ENCODE results near the gene CD300A.

Gene CD300A

GRCh38 chr17:74460241-74460640 is 6.2 kb upstream of the CD300A start:
- Histone ChIP-seq H3K9ac (no peak overlapping the region), H4K20me1 (peaks cover 11% of the 10 kb centered on the region; the same call in 1 of the 2 replicates), H3K27me3 (peaks cover 33% of the 10 kb centered on the region), H3K9me3 (no peaks in the 10 kb centered on the region), H3K4me1 (peaks cover 38% of the 10 kb centered on the region), H3K27ac (no peak overlapping the region), H3K4me2 (no peak overlapping the region), H3K4me3 (no peak overlapping the region), H3K36me3 (no peaks in the 10 kb centered on the region)
- no peak for TF ChIP-seq Cebpa-rat (IDR thresholded peaks at IDR 0.05)

DNA sequence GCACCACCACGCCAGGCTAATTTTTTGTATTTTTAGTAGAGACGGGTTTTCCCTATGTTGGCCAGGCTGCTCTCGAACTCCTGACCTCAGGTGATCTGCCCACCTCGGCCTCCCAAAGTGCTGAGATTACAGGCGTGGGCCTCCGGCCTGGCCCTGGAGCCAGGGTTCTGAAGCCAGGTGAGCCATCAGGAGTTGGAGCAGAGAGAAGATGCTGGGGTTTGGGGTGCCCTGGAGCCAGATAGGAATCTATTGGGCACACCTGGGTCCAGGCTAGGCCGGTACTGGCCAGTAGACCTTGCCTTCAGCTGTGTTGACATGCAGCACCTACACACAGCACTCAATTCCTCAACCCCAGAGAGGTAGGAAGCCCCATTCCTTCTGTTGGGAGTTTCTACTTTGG is 5.4 kb upstream of the CD300A start:
- Histone ChIP-seq H3K4me3 (no peak overlapping the region), H3K9me3 (no peaks in the 10 kb centered on the region), H3K27me3 (peaks cover 35% of the 10 kb centered on the region), H3K27ac (no peak overlapping the region), H3K4me2 (no peak overlapping the region), H3K9ac (no peak overlapping the region), H4K20me1 (peaks cover 11% of the 10 kb centered on the region; the same call in 1 of the 2 replicates), H3K36me3 (no peaks in the 10 kb centered on the region), H3K4me1 (peaks cover 43% of the 10 kb centered on the region)
- TF ChIP-seq Cebpa-rat (IDR thresholded peaks at IDR 0.05), result no peak

DNA sequence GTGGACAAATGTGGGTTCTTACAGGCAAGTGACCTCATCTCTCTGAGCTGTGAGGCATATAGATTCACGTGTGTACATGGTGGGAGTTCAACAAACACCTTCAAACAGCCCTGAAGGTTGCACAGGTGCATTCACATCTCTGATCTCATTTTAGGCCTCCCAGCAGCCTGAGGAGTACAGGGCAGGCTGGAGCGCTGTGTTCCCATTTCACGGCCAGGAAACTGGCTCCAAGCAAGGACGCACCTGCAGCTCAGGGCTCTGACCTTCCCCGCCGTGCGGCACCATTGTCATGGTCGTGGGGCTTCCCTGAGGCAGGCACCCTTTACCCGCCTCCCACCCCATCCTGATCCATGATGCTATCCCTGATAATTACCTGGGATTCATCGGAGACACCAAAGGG is 4.8 kb upstream of the CD300A start:
- peaks cover 35% of the 10 kb centered on the region for H3K27me3 ChIP-seq
- H3K4me3 ChIP-seq, result no peak overlapping the region
- no peaks in the 10 kb centered on the region for H3K36me3 ChIP-seq
- H3K9ac ChIP-seq, result no peak overlapping the region
- peaks cover 49% of the 10 kb centered on the region for H3K4me1 ChIP-seq
- H3K4me2 ChIP-seq, result no peak overlapping the region
- no peaks in the 10 kb centered on the region for H3K9me3 ChIP-seq
- H3K27ac ChIP-seq, result no peak overlapping the region
- no peak for TF ChIP-seq Cebpa-rat (IDR thresholded peaks at IDR 0.05)
- H4K20me1 ChIP-seq, result peaks cover 11% of the 10 kb centered on the region; the same call in 1 of the 2 replicates

- Histone ChIP-seq H3K4me2 (no peak overlapping the region), H3K9me3 (no peaks in the 10 kb centered on the region), H3K27ac (no peak overlapping the region), H3K4me3 (no peak overlapping the region), H3K27me3 (peaks cover 40% of the 10 kb centered on the region), H3K9ac (no peak overlapping the region), H4K20me1 (peaks cover 11% of the 10 kb centered on the region; the same call in 1 of the 2 replicates), H3K36me3 (no peaks in the 10 kb centered on the region), H3K4me1 (peaks cover 53% of the 10 kb centered on the region)
- TF ChIP-seq Cebpa-rat (IDR thresholded peaks at IDR 0.05), result no peak
These were observed 1.6 kb upstream of the CD300A start for GRCh38 chr17:74464730-74465377.

GRCh38 chr17:74465378-74466110 is 890 bp upstream of the CD300A start:
- Histone ChIP-seq H3K4me1 (peaks cover 53% of the 10 kb centered on the region), H3K9ac (no peak overlapping the region), H4K20me1 (peaks cover 11% of the 10 kb centered on the region; the same call in 1 of the 2 replicates), H3K4me2 (peak overlapping the region; percentile 85), H3K27ac (no peak overlapping the region), H3K4me3 (no peak overlapping the region; the same call in 1 of the 2 replicates), H3K9me3 (no peaks in the 10 kb centered on the region), H3K27me3 (peaks cover 40% of the 10 kb centered on the region), H3K36me3 (no peaks in the 10 kb centered on the region)
- TF ChIP-seq Cebpa-rat (IDR thresholded peaks at IDR 0.05), result no peak

GRCh38 chr17:74466828-74467184 is 372 bp downstream of the CD300A start:
- Histone ChIP-seq H3K9ac (no peak overlapping the region), H3K4me2 (peak overlapping the region; percentile 85), H3K9me3 (no peaks in the 10 kb centered on the region), H3K4me3 (peak overlapping the region; percentile 48), H3K27ac (no peak overlapping the region), H4K20me1 (peaks cover 11% of the 10 kb centered on the region; the same call in 1 of the 2 replicates), H3K27me3 (peaks cover 40% of the 10 kb centered on the region), H3K4me1 (peaks cover 51% of the 10 kb centered on the region), H3K36me3 (no peaks in the 10 kb centered on the region)
- TF ChIP-seq Cebpa-rat (IDR thresholded peaks at IDR 0.05), result no peak

GRCh38 chr17:74467221-74467951 is 952 bp downstream of the CD300A start:
- no peak for TF ChIP-seq Cebpa-rat (IDR thresholded peaks at IDR 0.05)
- H3K27ac ChIP-seq, result no peak overlapping the region
- peaks cover 45% of the 10 kb centered on the region for H3K4me1 ChIP-seq
- H3K9ac ChIP-seq, result no peak overlapping the region
- H3K9me3 ChIP-seq, result no peaks in the 10 kb centered on the region
- H3K27me3 ChIP-seq, result peaks cover 40% of the 10 kb centered on the region
- no peaks in the 10 kb centered on the region for H3K36me3 ChIP-seq
- peaks cover 11% of the 10 kb centered on the region; the same call in 1 of the 2 replicates for H4K20me1 ChIP-seq
- no peak overlapping the region for H3K4me3 ChIP-seq
- H3K4me2 ChIP-seq, result peak overlapping the region; percentile 55; the same call in 1 of the 2 replicates

DNA sequence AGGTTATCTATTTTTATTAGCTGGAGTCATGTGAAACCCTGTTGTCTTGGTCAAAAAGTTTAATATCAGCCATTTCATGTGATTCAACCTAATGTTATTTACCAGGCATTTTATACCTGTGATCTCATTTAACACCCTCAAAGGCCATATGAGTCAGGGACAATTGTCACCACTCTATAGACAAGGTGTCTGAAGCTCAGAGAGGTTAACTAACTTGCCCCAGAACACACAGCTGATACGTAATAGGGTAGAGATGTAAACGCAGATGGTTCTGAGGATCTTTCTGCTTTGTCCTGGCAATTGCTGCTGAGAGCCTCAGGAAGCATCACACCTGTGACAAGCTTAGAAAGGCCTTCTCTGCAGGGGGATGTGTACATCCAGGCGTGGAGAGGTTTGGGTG is 4.9 kb downstream of the CD300A start:
- Histone ChIP-seq H4K20me1 (no peaks in the 10 kb centered on the region; the same call in 1 of the 2 replicates), H3K27me3 (peaks cover 23% of the 10 kb centered on the region), H3K27ac (no peak overlapping the region), H3K9ac (no peak overlapping the region), H3K4me3 (no peak overlapping the region), H3K36me3 (no peaks in the 10 kb centered on the region), H3K9me3 (peaks cover 14% of the 10 kb centered on the region), H3K4me1 (peaks cover 33% of the 10 kb centered on the region), H3K4me2 (no peak overlapping the region)
- TF ChIP-seq Cebpa-rat (IDR thresholded peaks at IDR 0.05), result no peak

DNA sequence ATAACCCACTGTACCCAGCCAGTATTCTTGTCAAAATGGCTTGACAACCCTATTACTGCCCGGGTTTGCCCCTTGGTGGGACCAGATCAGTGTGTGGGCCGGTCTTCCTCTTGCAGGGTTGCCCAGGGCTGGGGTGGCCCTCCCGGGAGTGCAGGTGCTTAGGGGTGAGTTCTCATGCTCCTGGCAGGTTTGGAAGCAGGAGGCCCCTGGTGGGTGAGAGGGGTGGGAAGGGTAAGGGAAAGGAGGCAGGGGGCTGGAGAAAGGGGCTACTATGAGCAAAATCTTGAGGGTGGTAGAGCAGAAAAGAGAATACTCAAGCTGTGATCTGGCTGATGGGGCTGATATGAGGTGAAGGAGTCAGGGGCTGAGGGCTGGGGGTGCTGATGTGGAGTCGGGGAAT is 6.5 kb downstream of the CD300A start:
- TF ChIP-seq Cebpa-rat (IDR thresholded peaks at IDR 0.05), result no peak
- Histone ChIP-seq H3K4me1 (peaks cover 25% of the 10 kb centered on the region), H3K27me3 (peaks cover 7% of the 10 kb centered on the region; the same call in 1 of the 2 replicates), H3K4me2 (peak overlapping the region; percentile 32; the same call in 1 of the 2 replicates), H3K9me3 (peaks cover 17% of the 10 kb centered on the region), H4K20me1 (no peaks in the 10 kb centered on the region), H3K36me3 (no peaks in the 10 kb centered on the region), H3K4me3 (no peak overlapping the region), H3K27ac (no peak overlapping the region), H3K9ac (no peak overlapping the region)

Measured in BLaER1 (cell line).